WTC11 (cell line): Measurements from ENCODE around the gene DUOX1. TPM values are rescaled to one million over a fixed set of nuclear protein-coding genes. Genes with fewer than 3 reads are reported as not detected.

Experiments
- ATAC-seq: fragments of 200-7000 bp; cut with Tn5 transposase; 2 replicates; pipeline ENCODE4 v1.10.0; 2021; ENCODE audit warnings: mild to moderate bottlenecking, moderate library complexity
- CTCF ChIA-PET: fragments of 300-600 bp; sonication (Branson Sonifier 250); formaldehyde crosslinking; loops from one replicate; lab custom pipeline; 2021; ENCODE audit warnings: antibody characterized with exemption; lab: Charles Lee
- POLR2A ChIA-PET: fragments of 350-600 bp; sonication (Branson Sonifier 250); formaldehyde crosslinking; loops from one replicate; lab custom pipeline; 2021; ENCODE audit warnings: antibody characterized with exemption; lab: Charles Lee
- DNase-seq: peaks from one replicate; pipeline ENCODE4 v3.0.0; 2021; ENCODE audit warnings: low spot score
- H3K27ac Mint-ChIP-seq: 2 replicates; pipeline ENCODE4 v1.8.0; 2021; ENCODE audit warnings: mixed read lengths
- H3K27me3 Mint-ChIP-seq: 2 replicates; pipeline ENCODE4 v1.8.0; 2021; ENCODE audit warnings: low read depth, mild to moderate bottlenecking, moderate library complexity, mixed read lengths
- H3K36me3 Mint-ChIP-seq: 2 replicates; pipeline ENCODE4 v1.8.0; 2021; ENCODE audit warnings: mixed read lengths
- H3K4me1 Mint-ChIP-seq: 2 replicates; pipeline ENCODE4 v1.8.0; 2022; ENCODE audit warnings: mixed read lengths
- H3K4me3 Mint-ChIP-seq: 2 replicates; pipeline ENCODE4 v1.8.0; 2021; ENCODE audit warnings: mild to moderate bottlenecking, moderate library complexity, mixed read lengths
- H3K9me3 Mint-ChIP-seq: 2 replicates; pipeline ENCODE4 v1.8.0; 2021; ENCODE audit warnings: mixed read lengths
- CBFB ChIP-seq: sonication (generic); formaldehyde crosslinking; IDR thresholded peaks from 2 replicates; pipeline ENCODE4 v1.8.1; 2022; ENCODE audit warnings: mild to moderate bottlenecking, low read depth, missing genetic modification reagents
- CREM ChIP-seq: sonication (generic); formaldehyde crosslinking; IDR thresholded peaks from 2 replicates; pipeline ENCODE4 v1.8.1; 2022; ENCODE audit warnings: mild to moderate bottlenecking, missing genetic modification reagents, moderate library complexity
- JAZF1 ChIP-seq: fragments of 250-450 bp; sonication (Bioruptor Pico); IDR thresholded peaks from 2 replicates; pipeline ENCODE4 v1.9.0; 2021; ENCODE audit warnings: moderate library complexity, mild to moderate bottlenecking, inconsistent platforms
- KAT7 ChIP-seq: sonication (generic); formaldehyde crosslinking; IDR thresholded peaks from 2 replicates; pipeline ENCODE4 v1.8.1; 2023; ENCODE audit warnings: missing genetic modification reagents, mild to moderate bottlenecking, borderline replicate concordance
- NFE2L1 ChIP-seq: sonication (generic); formaldehyde crosslinking; IDR thresholded peaks from 2 replicates; pipeline ENCODE4 v1.8.1; 2023; ENCODE audit warnings: missing genetic modification reagents
- NR3C1 ChIP-seq: sonication (generic); formaldehyde crosslinking; conservative IDR thresholded peaks from 2 replicates; pipeline ENCODE4 v1.8.1; 2023; ENCODE audit warnings: low read depth, mild to moderate bottlenecking, missing genetic modification reagents
- SOX15 ChIP-seq: fragments of 250-450 bp; sonication (Bioruptor Pico); IDR thresholded peaks from 2 replicates; pipeline ENCODE4 v1.9.0; 2021; ENCODE audit warnings: mild to moderate bottlenecking
- ZNF219 ChIP-seq: sonication (generic); formaldehyde crosslinking; IDR thresholded peaks from 2 replicates; pipeline ENCODE4 v1.8.0; 2023; ENCODE audit warnings: missing genetic modification reagents, mild to moderate bottlenecking, borderline replicate concordance
- total RNA-seq: library from RNA; stranded (reverse); gene quantifications from 3 replicates; pipeline ENCODE4 v1.2.3, GENCODE V29; 2021
- TF ChIP-seq, protein P1 (sequence below): fragments of 250-450 bp; sonication (Bioruptor Pico); conservative IDR thresholded peaks from 2 replicates; pipeline ENCODE4 v1.9.0; 2021; ENCODE audit warnings: mild to moderate bottlenecking
- TF ChIP-seq, protein P2 (sequence below): sonication (generic); formaldehyde crosslinking; IDR thresholded peaks from 2 replicates; pipeline ENCODE4 v1.8.1; 2023; ENCODE audit warnings: mild to moderate bottlenecking, missing genetic modification reagents
- TF ChIP-seq, protein P3 (sequence below): sonication (generic); formaldehyde crosslinking; IDR thresholded peaks from 2 replicates; pipeline ENCODE4 v1.8.0; 2023; ENCODE audit warnings: missing genetic modification reagents
- TF ChIP-seq, protein P4 (sequence below): sonication (generic); formaldehyde crosslinking; IDR thresholded peaks from 2 replicates; pipeline ENCODE4 v1.8.1; 2023; ENCODE audit warnings: mild to moderate bottlenecking, missing genetic modification reagents

DUOX1 gene
- total RNA-seq, 1 experiment from 2014 or later = 1.3 TPM

DNA sequence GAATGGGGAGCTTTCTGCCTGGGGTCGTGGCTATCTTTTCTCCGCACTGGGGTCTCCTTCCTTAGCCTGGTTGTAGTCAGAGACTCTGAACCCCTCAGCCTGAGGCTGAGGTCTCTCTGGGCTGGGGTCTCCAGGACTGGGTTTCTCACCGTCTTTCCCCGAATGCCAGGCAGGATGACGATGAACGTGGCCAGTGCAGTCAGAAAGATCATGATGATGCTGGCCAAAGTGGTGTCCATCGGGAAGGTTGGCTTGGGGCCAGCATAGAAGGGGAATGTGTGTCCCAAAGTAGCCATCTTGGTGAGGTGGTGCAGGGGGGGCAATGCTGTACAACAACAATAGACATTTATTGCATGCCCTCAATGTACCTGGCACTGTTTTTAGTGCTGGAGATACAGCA lies 7.1 kb upstream of the DUOX1 start (continued):
- TF ChIP-seq, protein P1, sequence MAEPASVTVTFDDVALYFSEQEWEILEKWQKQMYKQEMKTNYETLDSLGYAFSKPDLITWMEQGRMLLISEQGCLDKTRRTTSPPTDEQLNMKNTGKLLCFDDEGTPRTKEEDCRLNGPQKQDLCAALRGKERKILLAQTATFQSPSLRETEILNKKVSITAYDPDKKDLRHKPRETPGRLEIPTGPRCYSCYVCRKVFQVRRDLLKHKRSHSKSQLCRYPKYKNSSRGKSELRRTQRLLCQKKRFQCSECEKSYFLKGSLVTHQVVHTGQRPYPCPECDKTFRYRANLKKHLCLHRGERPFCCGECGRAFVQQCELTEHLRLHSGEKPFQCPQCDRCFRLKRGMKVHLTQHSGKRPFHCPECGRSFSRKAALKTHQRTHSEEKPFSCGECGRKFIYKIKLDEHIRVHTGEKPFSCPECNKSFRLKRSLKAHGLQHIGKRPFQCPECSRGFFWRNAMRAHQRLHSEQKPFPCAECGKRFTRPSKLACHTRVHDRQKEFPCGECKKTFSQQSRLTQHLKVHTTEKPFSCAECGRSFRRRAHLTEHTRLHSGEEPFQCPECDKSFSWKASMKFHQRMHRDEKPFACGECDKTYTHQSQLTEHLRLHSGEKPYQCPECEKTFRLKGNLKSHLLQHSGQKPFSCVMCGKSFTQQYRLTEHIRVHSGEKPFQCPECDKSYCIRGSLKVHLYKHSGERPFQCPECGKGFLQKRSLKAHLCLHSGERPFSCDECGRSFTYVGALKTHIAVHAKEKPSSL (CRISPR knock-in tag) = no peak
- TF ChIP-seq KAT7 (CRISPR knock-in tag) = no peak

DNA sequence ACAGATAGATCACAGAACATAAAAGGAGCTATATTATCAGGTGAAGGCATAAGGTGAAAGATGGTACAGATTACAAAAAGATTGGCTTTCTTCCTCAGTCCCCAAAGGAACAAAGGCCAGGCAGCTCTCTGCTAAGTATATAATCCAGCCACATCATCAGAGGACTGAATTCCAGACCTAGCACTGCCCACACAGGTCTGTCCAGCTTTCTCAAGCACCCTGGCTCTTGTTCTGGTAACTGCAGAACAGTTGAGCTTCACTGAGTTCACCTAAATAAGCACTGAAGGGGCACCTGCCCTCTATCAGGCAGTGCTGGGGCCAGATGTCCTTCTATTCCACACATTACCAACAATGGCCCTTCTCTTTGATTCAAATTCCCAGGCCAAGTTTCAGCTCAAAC lies 6.4 kb upstream of the DUOX1 start:
- H3K4me1 Mint-ChIP-seq = peaks cover 1% of the 10 kb centered on the region; the same call in 1 of the 2 replicates
- peaks cover 96% of the 10 kb centered on the region for H3K27me3 Mint-ChIP-seq
- no peaks in the 10 kb centered on the region for H3K36me3 Mint-ChIP-seq
- ChIA-PET POLR2A (no interaction called here), CTCF (interaction anchor here (1.3 to 1.7 kb wide), 5 partner anchors 9 to 270 kb away, joined by 3 to 6 read pairs (median 4); partner anchors contain the start of genes DUOX2 and DUOXA2)
- H3K27ac Mint-ChIP-seq = no peak overlapping the region
- TF ChIP-seq CREM (no peak), NR3C1 (CRISPR knock-in tag) (no peak), ZNF219 (CRISPR knock-in tag) (no peak), NFE2L1 (CRISPR knock-in tag) (no peak), SOX15 (CRISPR knock-in tag) (no peak)
- TF ChIP-seq, protein P2, sequence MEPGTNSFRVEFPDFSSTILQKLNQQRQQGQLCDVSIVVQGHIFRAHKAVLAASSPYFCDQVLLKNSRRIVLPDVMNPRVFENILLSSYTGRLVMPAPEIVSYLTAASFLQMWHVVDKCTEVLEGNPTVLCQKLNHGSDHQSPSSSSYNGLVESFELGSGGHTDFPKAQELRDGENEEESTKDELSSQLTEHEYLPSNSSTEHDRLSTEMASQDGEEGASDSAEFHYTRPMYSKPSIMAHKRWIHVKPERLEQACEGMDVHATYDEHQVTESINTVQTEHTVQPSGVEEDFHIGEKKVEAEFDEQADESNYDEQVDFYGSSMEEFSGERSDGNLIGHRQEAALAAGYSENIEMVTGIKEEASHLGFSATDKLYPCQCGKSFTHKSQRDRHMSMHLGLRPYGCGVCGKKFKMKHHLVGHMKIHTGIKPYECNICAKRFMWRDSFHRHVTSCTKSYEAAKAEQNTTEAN (CRISPR knock-in tag) = no peak
- TF ChIP-seq, protein P3, sequence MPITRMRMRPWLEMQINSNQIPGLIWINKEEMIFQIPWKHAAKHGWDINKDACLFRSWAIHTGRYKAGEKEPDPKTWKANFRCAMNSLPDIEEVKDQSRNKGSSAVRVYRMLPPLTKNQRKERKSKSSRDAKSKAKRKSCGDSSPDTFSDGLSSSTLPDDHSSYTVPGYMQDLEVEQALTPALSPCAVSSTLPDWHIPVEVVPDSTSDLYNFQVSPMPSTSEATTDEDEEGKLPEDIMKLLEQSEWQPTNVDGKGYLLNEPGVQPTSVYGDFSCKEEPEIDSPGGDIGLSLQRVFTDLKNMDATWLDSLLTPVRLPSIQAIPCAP (CRISPR knock-in tag) = no peak
- TF ChIP-seq, protein P4, sequence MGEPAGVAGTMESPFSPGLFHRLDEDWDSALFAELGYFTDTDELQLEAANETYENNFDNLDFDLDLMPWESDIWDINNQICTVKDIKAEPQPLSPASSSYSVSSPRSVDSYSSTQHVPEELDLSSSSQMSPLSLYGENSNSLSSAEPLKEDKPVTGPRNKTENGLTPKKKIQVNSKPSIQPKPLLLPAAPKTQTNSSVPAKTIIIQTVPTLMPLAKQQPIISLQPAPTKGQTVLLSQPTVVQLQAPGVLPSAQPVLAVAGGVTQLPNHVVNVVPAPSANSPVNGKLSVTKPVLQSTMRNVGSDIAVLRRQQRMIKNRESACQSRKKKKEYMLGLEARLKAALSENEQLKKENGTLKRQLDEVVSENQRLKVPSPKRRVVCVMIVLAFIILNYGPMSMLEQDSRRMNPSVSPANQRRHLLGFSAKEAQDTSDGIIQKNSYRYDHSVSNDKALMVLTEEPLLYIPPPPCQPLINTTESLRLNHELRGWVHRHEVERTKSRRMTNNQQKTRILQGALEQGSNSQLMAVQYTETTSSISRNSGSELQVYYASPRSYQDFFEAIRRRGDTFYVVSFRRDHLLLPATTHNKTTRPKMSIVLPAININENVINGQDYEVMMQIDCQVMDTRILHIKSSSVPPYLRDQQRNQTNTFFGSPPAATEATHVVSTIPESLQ (CRISPR knock-in tag) = no peak
- TF ChIP-seq, all 79 proteins: peak for 0
- ATAC-seq = no peak
- H3K9me3 Mint-ChIP-seq = no peaks in the 10 kb centered on the region
- no peak overlapping the region for H3K4me3 Mint-ChIP-seq
- no peak for DNase-seq

DNA sequence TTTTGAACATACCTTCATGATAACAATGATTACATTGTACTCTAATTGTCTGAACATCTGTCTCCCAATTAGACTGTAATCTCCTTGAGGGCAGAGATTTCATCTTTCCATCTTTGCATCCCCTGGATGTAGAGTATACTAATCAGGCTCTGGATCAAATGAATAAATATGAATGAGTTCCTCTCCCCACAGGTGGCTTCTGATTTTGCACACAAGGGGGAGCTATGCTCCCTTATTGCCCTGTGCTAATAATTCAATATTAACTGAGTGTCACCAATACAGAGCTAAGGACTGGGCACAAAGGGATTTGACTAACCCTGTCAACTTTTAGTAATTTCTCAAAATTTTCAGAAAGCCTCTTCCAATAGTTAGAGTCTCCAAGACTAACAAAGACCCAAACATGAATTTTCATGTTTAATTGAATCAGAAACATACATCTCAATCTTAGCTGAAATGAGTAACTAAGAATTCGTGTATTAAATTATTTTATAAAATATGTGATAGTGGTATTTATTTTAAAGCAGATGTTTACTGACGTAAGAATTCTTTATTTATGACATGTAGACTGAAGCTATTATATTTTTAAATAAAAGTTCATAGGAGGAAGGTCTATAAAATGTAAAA lies 3.1 kb upstream of the DUOX1 start:
- no peak overlapping the region for H3K4me3 Mint-ChIP-seq
- H3K4me1 Mint-ChIP-seq = peaks cover 5% of the 10 kb centered on the region
- DNase-seq (no peak), ATAC-seq (no peak)
- ChIA-PET CTCF (interaction anchor here (0.6 to 11.0 kb wide), 24 partner anchors 9 to 276 kb away, joined by 3 to 231 read pairs (median 5); partner anchors contain the start of genes DUOX2 and DUOXA2), POLR2A (interaction anchor here (0.6 kb wide), 1 partner anchor 240 kb away, joined by 3 read pairs; no protein-coding TSS in a partner anchor)
- H3K27ac Mint-ChIP-seq = no peak overlapping the region
- no peaks in the 10 kb centered on the region for H3K9me3 Mint-ChIP-seq
- TF ChIP-seq CBFB (CRISPR knock-in tag) (no peak), JAZF1 (CRISPR knock-in tag) (no peak)
- H3K36me3 Mint-ChIP-seq = no peaks in the 10 kb centered on the region
- H3K27me3 Mint-ChIP-seq = peaks cover 99% of the 10 kb centered on the region
